ENCODE measurements around the gene RIIAD1.
"Not testable (repeated sequence)": the region's sequence is repeated elsewhere in the genome, so short reads cannot be mapped to it uniquely, and the experiment has no call there.

Gene RIIAD1

GRCh38 chr1:151720974-151721787, at the start of gene RIIAD1:
TSS of gene RIIAD1 (plus strand) at chr1:151721522. CDS start at chr1:151721537, 15 bp downstream.
- peak; percentile 77 for DNase-seq

- DNase-seq = no peak
These were observed 47.9 kb upstream of the RIIAD1 start for GRCh38 chr1:151673407-151673806.

GRCh38 chr1:151680391-151680790, 40.9 kb upstream of the RIIAD1 start:
- DNase-seq = no peak

- DNase-seq = no peak
These were observed 40.5 kb upstream of the RIIAD1 start for GRCh38 chr1:151680826-151681225.

- no peak for DNase-seq
These were observed 39.4 kb upstream of the RIIAD1 start for GRCh38 chr1:151681923-151682322.

GRCh38 chr1:151682901-151683300, 38.4 kb upstream of the RIIAD1 start:
- DNase-seq = not testable (repeated sequence)

GRCh38 chr1:151684128-151684527, 37.2 kb upstream of the RIIAD1 start:
- no peak for DNase-seq

- no peak for DNase-seq
These were observed 34.8 kb upstream of the RIIAD1 start for GRCh38 chr1:151686561-151686960.

- no peak for DNase-seq
These were observed 31.8 kb upstream of the RIIAD1 start for GRCh38 chr1:151689494-151689893.

- no peak for DNase-seq
These were observed 29.1 kb upstream of the RIIAD1 start for GRCh38 chr1:151692226-151692625.

GRCh38 chr1:151693057-151693651, 28.2 kb upstream of the RIIAD1 start:
- peak; percentile 65 for DNase-seq

GRCh38 chr1:151701515-151701914, 19.8 kb upstream of the RIIAD1 start:
- no peak for DNase-seq

GRCh38 chr1:151702936-151703335, 18.4 kb upstream of the RIIAD1 start:
- DNase-seq = no peak

- no peak for DNase-seq
These were observed 17.5 kb upstream of the RIIAD1 start for GRCh38 chr1:151703813-151704212.

- no peak for DNase-seq
These were observed 17.1 kb upstream of the RIIAD1 start for GRCh38 chr1:151704246-151704645.

- DNase-seq = no peak
These were observed 16.2 kb upstream of the RIIAD1 start for GRCh38 chr1:151705146-151705545.

- DNase-seq = no peak
These were observed 15.4 kb upstream of the RIIAD1 start for GRCh38 chr1:151705753-151706463.

GRCh38 chr1:151706464-151707415, 14.6 kb upstream of the RIIAD1 start:
- no peak for DNase-seq

- no peak for DNase-seq
These were observed 13.7 kb upstream of the RIIAD1 start for GRCh38 chr1:151707541-151708065.

GRCh38 chr1:151708891-151709290, 12.4 kb upstream of the RIIAD1 start:
- DNase-seq = no peak

GRCh38 chr1:151710187-151710840, 11.0 kb upstream of the RIIAD1 start:
- DNase-seq = peak; percentile 65

All from NCI-H69 (cell line).